ENCODE measurements around the gene C19orf67.

DNA sequence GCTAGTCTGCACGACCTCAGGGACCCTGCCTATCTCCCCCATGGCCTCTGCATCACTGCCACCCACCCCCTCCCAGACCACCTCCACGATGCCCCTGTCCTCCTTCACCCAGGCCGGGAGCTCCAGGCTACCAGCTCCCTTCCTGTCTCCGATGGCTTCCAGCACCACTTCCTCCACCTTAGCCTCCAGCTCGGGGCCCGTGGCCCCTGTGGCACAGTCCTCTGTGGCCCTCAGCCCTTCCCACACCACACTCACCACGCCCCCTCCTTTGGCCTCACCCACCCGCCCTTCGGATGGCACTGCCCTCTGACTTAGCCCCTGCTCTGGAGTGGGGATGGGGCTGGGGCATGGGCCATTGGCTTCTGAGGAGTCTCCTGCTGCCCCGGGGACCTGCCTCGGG is 30.9 kb downstream of the C19orf67 start:
- no peak for TF ChIP-seq CTCF (IDR thresholded peaks at IDR 0.05)
- no peak for TF ChIP-seq POLR2A (IDR thresholded peaks at IDR 0.05)
